H9 (cell line): ENCODE data around the gene ERVFRD-1. TPM values are rescaled to one million over a fixed set of nuclear protein-coding genes. Genes with fewer than 3 reads are reported as not detected.

Source experiments
- DNase-seq: peaks from one replicate; pipeline ENCODE4 v3.0.0-alpha.2; 2017
- H2AFZ ChIP-seq: one replicate; pipeline ENCODE4 v1.6.1; 2013; ENCODE audit warnings: mild to moderate bottlenecking, low read length, control low read depth, moderate library complexity
- H2AK5ac ChIP-seq: 2 replicates; pipeline ENCODE4 v1.6.1; 2013; ENCODE audit warnings: low read length, control low read depth, mixed read lengths; ENCODE audit not compliant: insufficient read length
- H2BK120ac ChIP-seq: one replicate; pipeline ENCODE4 v1.6.1; 2013; ENCODE audit warnings: low read depth, mild to moderate bottlenecking, low read length, control low read depth, inconsistent platforms; ENCODE audit not compliant: poor library complexity, severe bottlenecking
- H2BK12ac ChIP-seq: 2 replicates; pipeline ENCODE4 v1.6.1; 2013; ENCODE audit warnings: low read length, control low read depth, mixed read lengths, low read depth; ENCODE audit not compliant: insufficient read length
- H2BK15ac ChIP-seq: 2 replicates; pipeline ENCODE4 v1.6.1; 2013; ENCODE audit warnings: low read depth, low read length, control low read depth
- H2BK20ac ChIP-seq: one replicate; pipeline ENCODE4 v1.6.1; 2013; ENCODE audit warnings: low read depth, mild to moderate bottlenecking, low read length, control low read depth, inconsistent platforms; ENCODE audit not compliant: poor library complexity, severe bottlenecking
- H2BK5ac ChIP-seq: 2 replicates; pipeline ENCODE4 v1.6.1; 2013; ENCODE audit warnings: low read length, control low read depth, mixed read lengths; ENCODE audit not compliant: insufficient read length
- H3K14ac ChIP-seq: 2 replicates; pipeline ENCODE4 v1.6.1; 2013; ENCODE audit warnings: low read length, control low read depth; ENCODE audit not compliant: insufficient read depth
- H3K18ac ChIP-seq: 2 replicates; pipeline ENCODE4 v1.6.1; 2013; ENCODE audit warnings: low read depth, mild to moderate bottlenecking, mixed read lengths, low read length, control low read depth; ENCODE audit not compliant: insufficient read length
- H3K23ac ChIP-seq: 2 replicates; pipeline ENCODE4 v1.6.1; 2013; ENCODE audit warnings: low read length, control low read depth, mixed read lengths, low read depth; ENCODE audit not compliant: insufficient read length
- H3K23me2 ChIP-seq: 2 replicates; pipeline ENCODE4 v1.6.1; 2013; ENCODE audit warnings: low read depth, mild to moderate bottlenecking, mixed read lengths, low read length, control low read depth; ENCODE audit not compliant: insufficient read length, poor library complexity, severe bottlenecking
- H3K27ac ChIP-seq: 2 replicates; pipeline ENCODE4 v1.5.1; 2013; ENCODE audit warnings: low read length, control low read depth, mixed read lengths, low read depth; ENCODE audit not compliant: insufficient read length
- H3K27me3 ChIP-seq: 2 replicates; pipeline ENCODE4 v1.6.1; 2013; ENCODE audit warnings: low read length, control low read depth, inconsistent platforms; ENCODE audit not compliant: insufficient read depth
- H3K4ac ChIP-seq: 2 replicates; pipeline ENCODE4 v1.6.1; 2013; ENCODE audit warnings: low read depth, mild to moderate bottlenecking, control low read depth, inconsistent platforms, low read length, moderate library complexity
- H3K4me1 ChIP-seq: 2 replicates; pipeline ENCODE4 v1.6.1; 2013; ENCODE audit warnings: low read length, control low read depth, inconsistent platforms; ENCODE audit not compliant: insufficient read depth
- H3K4me2 ChIP-seq: 2 replicates; pipeline ENCODE4 v1.6.1; 2013; ENCODE audit warnings: low read length, control low read depth, mixed read lengths; ENCODE audit not compliant: insufficient read length, insufficient read depth
- H3K56ac ChIP-seq: 2 replicates; pipeline ENCODE4 v1.6.1; 2013; ENCODE audit warnings: low read depth, mild to moderate bottlenecking, mixed read lengths, low read length, control low read depth; ENCODE audit not compliant: insufficient read length
- H3K79me1 ChIP-seq: 2 replicates; pipeline ENCODE4 v1.6.1; 2013; ENCODE audit warnings: low read depth, mild to moderate bottlenecking, moderate library complexity, low read length, control low read depth, inconsistent platforms; ENCODE audit not compliant: insufficient read depth, poor library complexity, severe bottlenecking
- H3K79me2 ChIP-seq: 2 replicates; pipeline ENCODE4 v1.6.1; 2013; ENCODE audit warnings: low read length, control low read depth, inconsistent platforms; ENCODE audit not compliant: insufficient read depth
- H3K9ac ChIP-seq: 2 replicates; pipeline ENCODE4 v1.6.1; 2013; ENCODE audit warnings: low read length, control low read depth, mixed read lengths; ENCODE audit not compliant: insufficient read length; ENCODE audit errors: extremely low read depth
- H3K9me3 ChIP-seq: one replicate; pipeline ENCODE4 v1.6.1; 2013; ENCODE audit warnings: low read depth, low read length, inconsistent platforms; ENCODE audit not compliant: control insufficient read depth
- H3T11ph ChIP-seq: one replicate; pipeline ENCODE4 v1.6.1; 2013; ENCODE audit warnings: mild to moderate bottlenecking, low read length, control low read depth, inconsistent platforms
- H4K20me1 ChIP-seq: one replicate; pipeline ENCODE4 v1.6.1; 2013; ENCODE audit not compliant: control insufficient read depth, insufficient read length, insufficient read depth
- H4K5ac ChIP-seq: 2 replicates; pipeline ENCODE4 v1.6.1; 2013; ENCODE audit warnings: low read depth, mild to moderate bottlenecking, mixed read lengths, low read length, control low read depth; ENCODE audit not compliant: insufficient read length
- H4K8ac ChIP-seq: replicated peaks from 2 replicates; pipeline ENCODE4 v1.6.1; 2013; ENCODE audit warnings: low read length, control low read depth, mixed read lengths, low read depth; ENCODE audit not compliant: insufficient read length
- H4K91ac ChIP-seq: 2 replicates; pipeline ENCODE4 v1.6.1; 2013; ENCODE audit warnings: low read depth, mild to moderate bottlenecking, moderate library complexity, mixed read lengths, low read length, control low read depth; ENCODE audit not compliant: insufficient read length
- H3K27ac Mint-ChIP-seq, 3 experiments: 2 replicates in 2 of 3; 3 replicates in 1 of 3; pipeline ENCODE4 v1.8.0; 2020 to 2021; ENCODE audit warnings: mixed read lengths in 3 of 3, mild to moderate bottlenecking in 1 of 3, moderate library complexity in 1 of 3
- H3K27me3 Mint-ChIP-seq: 2 replicates; pipeline ENCODE4 v1.8.0; 2021; ENCODE audit warnings: low read depth, mild to moderate bottlenecking, moderate library complexity, mixed read lengths
- H3K36me3 Mint-ChIP-seq, 3 experiments: 2 replicates in 2 of 3; 3 replicates in 1 of 3; pipeline ENCODE4 v1.8.0; 2020 to 2021; ENCODE audit warnings: low read depth in 3 of 3, mixed read lengths in 3 of 3; ENCODE audit not compliant: insufficient read depth in 1 of 3
- H3K4me1 Mint-ChIP-seq, 2 experiments: 2 replicates each; pipeline ENCODE4 v1.8.0; 2020; ENCODE audit warnings: mixed read lengths in 2 of 2
- H3K4me3 Mint-ChIP-seq, 2 experiments: 2 replicates in 1 of 2; 3 replicates in 1 of 2; pipeline ENCODE4 v1.8.0; 2020 to 2021; ENCODE audit warnings: mild to moderate bottlenecking in 2 of 2, mixed read lengths in 2 of 2, moderate library complexity in 1 of 2
- H3K9me3 Mint-ChIP-seq, 2 experiments: 2 replicates in 1 of 2; 3 replicates in 1 of 2; pipeline ENCODE4 v1.8.0; 2020; ENCODE audit warnings: mild to moderate bottlenecking in 2 of 2, mixed read lengths in 2 of 2, moderate library complexity in 1 of 2
- WGBS: extraction: QIAGEN DNeasy Blood & Tissue Kit; methylation state at CpG from one replicate; pipeline ENCODE4 v1.1.7; 2013; ENCODE audit warnings: missing lambda C conversion rate, low lambda C conversion rate, mixed read lengths; ENCODE audit not compliant: insufficient read length; ENCODE audit errors: extremely low coverage; 5-methylcytosine and 5-hydroxymethylcytosine counted together
- total RNA-seq: library from RNA; stranded (reverse); gene quantifications from 2 replicates; pipeline ENCODE4 v1.2.1, GENCODE V29; 2021
- TF ChIP-seq, protein P1 (sequence below): fragments of 200-600 bp; sonication (generic); conservative IDR thresholded peaks from 3 replicates; pipeline ENCODE4 v1.8.0; 2021; ENCODE audit warnings: antibody characterized with exemption, mild to moderate bottlenecking

ERVFRD-1 gene
- total RNA-seq, 1 experiment from 2014 or later = not detected

- Histone ChIP-seq H3K18ac (no peak overlapping the region), H4K8ac (no peak overlapping the region), H3T11ph (no peak overlapping the region), H2BK12ac (no peak overlapping the region), H2BK120ac (no peak overlapping the region), H2AK5ac (no peak overlapping the region), H3K27ac (no peak overlapping the region), H3K4me2 (no peak overlapping the region), H3K27me3 (no peaks in the 10 kb centered on the region), H2BK20ac (no peak overlapping the region), H2AFZ (no peak overlapping the region), H3K4ac (no peak overlapping the region), H3K9ac (no peak overlapping the region), H3K79me2 (no peaks in the 10 kb centered on the region), H4K91ac (no peak overlapping the region), H3K23me2 (no peaks in the 10 kb centered on the region), H2BK5ac (no peak overlapping the region), H3K4me1 (peaks cover 8% of the 10 kb centered on the region; the same call in 1 of the 2 replicates), H2BK15ac (no peak overlapping the region), H3K56ac (no peak overlapping the region), H3K9me3 (no peaks in the 10 kb centered on the region), H3K23ac (no peak overlapping the region), H4K20me1 (no peaks in the 10 kb centered on the region), H3K14ac (no peak overlapping the region), H4K5ac (no peak overlapping the region), H3K79me1 (no peaks in the 10 kb centered on the region)
- no peak overlapping the region for H3K27ac Mint-ChIP-seq
- TF ChIP-seq, protein P1, sequence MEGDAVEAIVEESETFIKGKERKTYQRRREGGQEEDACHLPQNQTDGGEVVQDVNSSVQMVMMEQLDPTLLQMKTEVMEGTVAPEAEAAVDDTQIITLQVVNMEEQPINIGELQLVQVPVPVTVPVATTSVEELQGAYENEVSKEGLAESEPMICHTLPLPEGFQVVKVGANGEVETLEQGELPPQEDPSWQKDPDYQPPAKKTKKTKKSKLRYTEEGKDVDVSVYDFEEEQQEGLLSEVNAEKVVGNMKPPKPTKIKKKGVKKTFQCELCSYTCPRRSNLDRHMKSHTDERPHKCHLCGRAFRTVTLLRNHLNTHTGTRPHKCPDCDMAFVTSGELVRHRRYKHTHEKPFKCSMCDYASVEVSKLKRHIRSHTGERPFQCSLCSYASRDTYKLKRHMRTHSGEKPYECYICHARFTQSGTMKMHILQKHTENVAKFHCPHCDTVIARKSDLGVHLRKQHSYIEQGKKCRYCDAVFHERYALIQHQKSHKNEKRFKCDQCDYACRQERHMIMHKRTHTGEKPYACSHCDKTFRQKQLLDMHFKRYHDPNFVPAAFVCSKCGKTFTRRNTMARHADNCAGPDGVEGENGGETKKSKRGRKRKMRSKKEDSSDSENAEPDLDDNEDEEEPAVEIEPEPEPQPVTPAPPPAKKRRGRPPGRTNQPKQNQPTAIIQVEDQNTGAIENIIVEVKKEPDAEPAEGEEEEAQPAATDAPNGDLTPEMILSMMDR = no peak
- H3K4me3 Mint-ChIP-seq = no peak overlapping the region
- H3K36me3 Mint-ChIP-seq = no peaks in the 10 kb centered on the region; a peak in 1 of 7 replicates
- no CpG with 5 or more reads among the region's 8 CpGs for WGBS
- peaks cover 29 to 34% of the 10 kb centered on the region in 2 experiments for H3K4me1 Mint-ChIP-seq
- H3K27me3 Mint-ChIP-seq = no peaks in the 10 kb centered on the region; the same call in none of the 2 replicates
- no peaks in the 10 kb centered on the region for H3K9me3 Mint-ChIP-seq
- DNase-seq = no peak
Measured at GRCh38 chr6:11142296-11143027, 30.9 kb upstream of the ERVFRD-1 start.
